Measurements from ENCODE around the gene COMMD2.

The COMMD2 gene

GRCh38 chr3:149702691-149703441 lies 49.4 kb downstream of the COMMD2 start:
- DNase-seq, result no peak

DNA sequence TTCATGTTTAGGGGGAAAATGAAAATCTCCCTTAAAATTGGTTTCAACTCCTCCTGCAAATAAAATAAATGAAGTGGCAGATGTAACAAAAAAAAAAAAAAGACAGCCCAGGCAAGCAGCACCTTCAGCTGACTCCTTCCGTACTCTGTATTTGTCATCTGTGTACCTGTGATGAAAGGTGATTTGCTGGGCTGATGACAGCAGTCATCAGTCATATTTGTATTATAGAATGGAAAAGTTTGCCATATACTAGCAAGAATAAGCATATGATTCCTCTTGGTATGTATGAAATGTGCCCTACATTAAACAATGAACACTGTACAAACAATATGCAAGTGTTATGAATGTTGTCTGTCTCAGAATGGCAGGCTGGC lies 50.3 kb downstream of the COMMD2 start:
- no peak for DNase-seq

DNA sequence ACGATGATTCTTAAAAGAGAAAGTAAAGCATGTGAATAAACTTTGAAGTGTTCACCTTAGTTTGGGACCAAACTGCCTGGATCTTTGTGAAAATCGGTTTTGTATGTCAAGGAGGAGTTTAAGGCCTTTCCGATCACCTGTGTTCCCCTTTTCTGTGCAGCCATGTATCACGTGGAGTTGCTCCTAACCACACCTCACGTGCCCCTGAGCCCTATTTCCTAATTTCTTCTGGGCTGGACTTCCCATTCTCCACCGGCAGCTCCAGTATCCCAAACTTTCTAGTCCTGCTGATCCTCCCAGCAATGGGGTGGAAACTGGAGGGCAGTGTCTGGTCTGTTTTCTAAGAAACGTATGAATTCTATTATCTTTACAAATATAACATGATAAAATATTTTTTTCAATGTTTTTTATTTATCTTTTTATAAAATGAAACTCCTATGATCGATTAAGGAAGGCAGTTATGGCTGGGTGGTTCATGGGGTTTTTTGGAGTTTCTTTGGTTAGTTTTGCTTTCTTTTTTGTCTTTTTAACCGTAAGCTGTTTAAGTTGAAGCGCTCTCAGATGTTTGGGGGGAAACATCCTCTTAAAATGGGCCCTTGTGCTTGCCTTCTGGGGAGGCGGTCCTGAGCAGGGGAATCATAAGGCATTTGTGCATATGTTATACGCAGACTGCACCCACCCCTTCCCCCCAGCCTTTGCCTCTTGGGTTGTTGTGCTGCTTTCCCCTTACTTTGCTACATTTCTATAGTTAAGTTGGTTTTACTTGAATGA lies 50.9 kb downstream of the COMMD2 start:
- DNase-seq, result no peak

Data from NCI-H2081 (cell line).